ENCODE results near the gene INVS.
A peak's percentile ranks its signal among the peaks of the same experiment; 100 is the strongest.

Gene INVS

DNA sequence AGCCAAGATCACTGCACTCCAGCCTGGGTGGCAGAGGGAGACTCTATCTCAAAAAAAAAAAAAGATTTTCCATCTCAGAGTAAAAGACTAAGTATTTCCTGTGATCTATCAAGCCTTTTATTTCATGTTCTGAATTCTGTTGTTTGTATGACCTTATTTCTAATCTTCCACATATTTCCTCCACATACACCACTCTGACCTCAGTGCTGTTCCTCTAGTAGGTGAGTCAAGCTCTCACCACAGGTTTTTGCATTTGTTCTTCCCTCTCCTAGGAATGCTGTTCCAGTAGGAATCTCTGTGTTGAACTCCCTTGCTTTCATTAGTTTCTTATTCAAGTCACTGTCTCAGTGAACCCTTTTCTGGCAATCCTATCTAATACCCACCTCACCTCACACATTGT is 68.1 kb downstream of the INVS start:
- H3K27me3 ChIP-seq (replicated peaks; ENCODE audit: control insufficient read depth, insufficient read depth, low read length) = no peaks in the 10 kb centered on the region

DNA sequence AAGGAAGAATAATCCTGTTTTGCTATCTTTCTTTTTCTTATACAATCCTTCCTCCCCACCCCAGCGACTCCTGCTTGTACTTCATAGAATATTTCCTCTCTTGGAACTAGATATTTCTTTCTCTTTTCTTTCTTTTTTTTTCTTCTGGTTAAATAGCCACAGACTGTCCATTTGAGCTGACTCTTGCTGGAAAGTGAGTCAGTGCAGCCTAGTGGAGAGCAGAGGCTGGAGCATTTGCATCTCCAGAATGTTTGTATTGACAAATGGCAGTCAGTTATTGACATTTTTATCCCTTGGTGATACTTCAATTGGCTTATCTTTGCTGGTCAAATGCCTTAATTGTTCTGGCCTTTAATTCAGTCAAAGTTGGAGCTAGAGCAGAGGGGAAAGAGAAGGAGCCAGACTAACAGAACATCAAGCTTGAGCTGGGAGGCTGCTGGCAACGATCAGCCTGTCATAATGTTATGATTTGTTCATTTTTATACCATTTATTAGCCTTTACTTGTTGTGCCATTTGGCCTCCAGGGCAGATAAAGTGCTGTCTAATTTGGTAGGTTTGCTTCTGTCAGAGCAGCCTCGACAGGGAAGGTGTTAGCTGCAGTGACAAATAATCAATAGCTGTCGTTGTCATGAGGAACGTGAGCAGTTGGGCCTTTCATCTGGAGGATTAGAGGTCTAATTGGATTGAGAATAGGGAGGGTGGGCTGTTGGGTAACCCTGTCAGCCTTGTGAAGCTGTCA is 69.0 kb downstream of the INVS start:
- peak; percentile 15 for DNase-seq (ENCODE audit: low read depth)
- peaks cover 10% of the 10 kb centered on the region for H3K4me1 ChIP-seq (ENCODE audit: control insufficient read depth, insufficient read depth, low read length)
- no peaks in the 10 kb centered on the region for H3K27me3 ChIP-seq (replicated peaks; ENCODE audit: control insufficient read depth, insufficient read depth, low read length)
- H3K36me3 ChIP-seq (ENCODE audit: control insufficient read depth, insufficient read depth, low read length, severe bottlenecking) = no peaks in the 10 kb centered on the region
- no peaks in the 10 kb centered on the region for H3K9me3 ChIP-seq (ENCODE audit: control insufficient read depth, low read length)
- no peak overlapping the region for H3K4me3 ChIP-seq (ENCODE audit: low read length)
- H3K9ac ChIP-seq (ENCODE audit: low read length) = no peak overlapping the region

More for the DNA sequence above, 68.1 kb downstream of the INVS start:
- DNase-seq (ENCODE audit: low read depth) = no peak
- Histone ChIP-seq H3K9me3 (ENCODE audit: control insufficient read depth, low read length) (no peaks in the 10 kb centered on the region), H3K4me1 (ENCODE audit: control insufficient read depth, insufficient read depth, low read length) (peaks cover 10% of the 10 kb centered on the region), H3K4me3 (ENCODE audit: low read length) (no peak overlapping the region), H3K36me3 (ENCODE audit: control insufficient read depth, insufficient read depth, low read length, severe bottlenecking) (no peaks in the 10 kb centered on the region), H3K9ac (ENCODE audit: low read length) (no peak overlapping the region)

DNA sequence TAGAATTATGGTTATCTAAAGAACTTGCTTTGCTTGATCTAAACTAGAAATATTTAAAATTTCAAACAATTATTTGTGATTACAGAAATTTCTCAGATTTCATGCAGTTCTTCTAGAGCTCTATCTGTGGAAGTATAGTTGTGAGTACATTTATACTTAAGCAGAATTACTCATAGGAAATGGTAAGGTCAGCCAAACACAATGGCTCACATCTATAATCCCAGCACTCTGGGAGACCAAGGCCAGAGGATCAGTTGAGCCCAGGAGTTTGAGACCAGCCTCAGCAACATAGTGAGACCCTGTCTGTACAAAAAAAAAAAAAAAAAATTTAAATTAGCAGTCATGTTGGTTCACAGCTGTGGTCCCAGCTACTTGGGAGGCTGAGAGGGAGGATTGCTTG is 71.0 kb downstream of the INVS start:
- no peak overlapping the region for H3K4me3 ChIP-seq (ENCODE audit: low read length)
- H3K36me3 ChIP-seq (ENCODE audit: control insufficient read depth, insufficient read depth, low read length, severe bottlenecking) = no peaks in the 10 kb centered on the region
- no peaks in the 10 kb centered on the region for H3K9me3 ChIP-seq (ENCODE audit: control insufficient read depth, low read length)
- DNase-seq (ENCODE audit: low read depth) = no peak
- peaks cover 10% of the 10 kb centered on the region for H3K4me1 ChIP-seq (ENCODE audit: control insufficient read depth, insufficient read depth, low read length)
- H3K9ac ChIP-seq (ENCODE audit: low read length) = no peak overlapping the region
- H3K27me3 ChIP-seq (replicated peaks; ENCODE audit: control insufficient read depth, insufficient read depth, low read length) = no peaks in the 10 kb centered on the region

DNA sequence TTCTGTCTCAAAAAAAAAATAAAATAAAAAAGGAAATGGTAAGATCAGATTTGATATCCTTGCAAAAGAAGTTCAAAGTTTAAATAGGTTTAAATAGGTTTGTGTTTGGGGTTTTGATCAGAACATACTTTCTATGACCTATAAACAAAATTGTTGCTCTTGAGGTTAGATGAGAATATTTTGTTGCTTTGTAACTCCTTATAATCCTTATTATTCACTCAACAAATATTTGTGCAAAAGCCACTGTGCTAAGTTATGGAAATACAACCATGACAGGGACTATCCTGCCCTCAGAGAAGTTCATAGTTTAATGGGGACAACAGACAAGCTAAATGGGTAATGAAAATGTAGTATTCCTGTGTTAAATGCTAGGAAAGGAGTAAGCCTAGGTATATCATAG is 71.5 kb downstream of the INVS start:
- H3K4me1 ChIP-seq (ENCODE audit: control insufficient read depth, insufficient read depth, low read length) = peaks cover 10% of the 10 kb centered on the region
- no peaks in the 10 kb centered on the region for H3K9me3 ChIP-seq (ENCODE audit: control insufficient read depth, low read length)
- no peaks in the 10 kb centered on the region for H3K36me3 ChIP-seq (ENCODE audit: control insufficient read depth, insufficient read depth, low read length, severe bottlenecking)
- no peak overlapping the region for H3K9ac ChIP-seq (ENCODE audit: low read length)
- H3K4me3 ChIP-seq (ENCODE audit: low read length) = no peak overlapping the region
- peak; percentile 14 for DNase-seq (ENCODE audit: low read depth)
- H3K27me3 ChIP-seq (replicated peaks; ENCODE audit: control insufficient read depth, insufficient read depth, low read length) = no peaks in the 10 kb centered on the region

DNA sequence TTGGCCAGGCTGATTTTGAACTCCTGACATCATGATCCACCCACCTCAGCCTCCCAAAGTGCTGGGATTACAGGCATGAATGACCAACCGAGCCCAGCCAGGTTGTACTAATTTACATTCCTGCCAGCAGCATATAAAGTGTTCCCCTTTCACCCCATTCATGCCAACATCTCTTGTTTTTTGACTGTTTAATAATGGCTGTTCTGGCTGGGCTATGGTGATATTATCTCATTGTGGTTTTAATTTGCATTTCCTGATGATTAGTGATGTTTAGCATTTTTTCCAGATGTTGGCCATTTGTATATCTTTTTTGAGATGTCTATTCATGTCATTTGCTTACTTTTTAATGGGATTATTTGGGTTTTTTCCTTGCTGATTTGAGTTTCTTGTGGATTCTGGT is 87.3 kb downstream of the INVS start:
- Histone ChIP-seq H3K27me3 (replicated peaks; ENCODE audit: control insufficient read depth, insufficient read depth, low read length) (no peaks in the 10 kb centered on the region), H3K4me1 (ENCODE audit: control insufficient read depth, insufficient read depth, low read length) (no peaks in the 10 kb centered on the region), H3K36me3 (ENCODE audit: control insufficient read depth, insufficient read depth, low read length, severe bottlenecking) (no peaks in the 10 kb centered on the region), H3K9me3 (ENCODE audit: control insufficient read depth, low read length) (peaks cover 23% of the 10 kb centered on the region), H3K4me3 (ENCODE audit: low read length) (no peak overlapping the region), H3K9ac (ENCODE audit: low read length) (no peak overlapping the region)
- no peak for DNase-seq (ENCODE audit: low read depth)

DNA sequence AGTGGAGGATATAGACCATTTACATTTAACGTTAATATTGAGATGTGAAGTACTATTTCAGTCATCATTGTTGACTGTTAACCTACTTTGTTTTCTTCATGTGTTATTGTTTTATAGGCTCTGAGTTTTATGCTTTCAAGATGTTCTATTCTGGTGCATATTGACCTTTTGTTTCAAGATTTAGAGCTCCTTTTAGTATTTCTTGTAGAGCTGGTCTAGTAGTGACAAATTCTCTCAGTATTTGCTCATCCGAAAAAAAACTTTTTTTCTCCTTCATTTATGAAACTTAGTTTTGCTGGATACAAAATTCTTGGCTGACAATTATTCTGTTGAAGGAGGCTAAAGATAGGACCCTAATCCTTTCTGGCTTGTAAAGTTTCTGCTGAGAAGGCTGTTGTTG is 91.3 kb downstream of the INVS start:
- H3K27me3 ChIP-seq (replicated peaks; ENCODE audit: control insufficient read depth, insufficient read depth, low read length) = no peaks in the 10 kb centered on the region
- no peaks in the 10 kb centered on the region for H3K4me1 ChIP-seq (ENCODE audit: control insufficient read depth, insufficient read depth, low read length)
- no peaks in the 10 kb centered on the region for H3K36me3 ChIP-seq (ENCODE audit: control insufficient read depth, insufficient read depth, low read length, severe bottlenecking)
- H3K9me3 ChIP-seq (ENCODE audit: control insufficient read depth, low read length) = peaks cover 34% of the 10 kb centered on the region
- no peak overlapping the region for H3K9ac ChIP-seq (ENCODE audit: low read length)
- H3K4me3 ChIP-seq (ENCODE audit: low read length) = no peak overlapping the region
- DNase-seq (ENCODE audit: low read depth) = no peak

DNA sequence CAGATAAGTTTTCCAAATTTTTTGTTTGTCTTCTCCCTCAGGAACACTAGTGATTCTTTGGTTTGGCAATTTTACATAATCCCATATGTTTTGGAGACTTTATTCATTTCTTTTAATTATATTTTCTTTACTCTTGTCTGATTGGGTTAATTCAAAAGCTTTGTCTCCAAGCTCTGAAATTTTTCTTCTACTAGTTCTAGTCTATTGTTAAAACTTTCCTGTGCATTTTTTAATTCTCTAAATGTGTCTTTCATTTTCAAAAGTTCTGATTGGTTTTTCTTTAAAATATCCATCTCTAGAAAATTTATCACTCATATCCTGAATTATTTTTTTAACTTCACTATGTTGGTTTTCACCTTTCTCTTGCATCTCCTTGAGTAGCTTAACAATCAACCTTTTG is 92.2 kb downstream of the INVS start:
- DNase-seq (ENCODE audit: low read depth) = no peak
- Histone ChIP-seq H3K27me3 (replicated peaks; ENCODE audit: control insufficient read depth, insufficient read depth, low read length) (no peaks in the 10 kb centered on the region), H3K9me3 (ENCODE audit: control insufficient read depth, low read length) (peaks cover 34% of the 10 kb centered on the region), H3K9ac (ENCODE audit: low read length) (no peak overlapping the region), H3K4me3 (ENCODE audit: low read length) (no peak overlapping the region), H3K36me3 (ENCODE audit: control insufficient read depth, insufficient read depth, low read length, severe bottlenecking) (no peaks in the 10 kb centered on the region), H3K4me1 (ENCODE audit: control insufficient read depth, insufficient read depth, low read length) (no peaks in the 10 kb centered on the region)

DNA sequence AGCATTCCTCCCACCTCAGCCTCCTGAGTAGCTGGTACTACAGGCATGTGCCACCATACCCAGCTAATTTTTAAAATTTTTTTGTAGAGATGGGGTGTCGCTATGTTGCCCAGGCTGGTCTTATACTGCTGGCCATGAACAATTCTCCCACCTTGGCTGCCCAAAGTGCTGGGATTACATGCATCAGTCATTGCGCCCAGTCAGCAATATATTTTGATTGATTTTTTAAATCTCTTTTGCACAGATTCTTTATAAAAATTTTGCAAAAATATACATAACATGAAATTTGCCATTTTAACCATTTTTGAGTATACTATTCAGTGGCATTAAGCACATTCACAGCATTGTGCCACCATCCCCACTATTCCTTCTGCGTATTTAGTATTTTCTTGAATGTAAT is 94.0 kb downstream of the INVS start:
- no peaks in the 10 kb centered on the region for H3K36me3 ChIP-seq (ENCODE audit: control insufficient read depth, insufficient read depth, low read length, severe bottlenecking)
- H3K9me3 ChIP-seq (ENCODE audit: control insufficient read depth, low read length) = peaks cover 34% of the 10 kb centered on the region
- no peak for DNase-seq (ENCODE audit: low read depth)
- H3K9ac ChIP-seq (ENCODE audit: low read length) = no peak overlapping the region
- no peaks in the 10 kb centered on the region for H3K4me1 ChIP-seq (ENCODE audit: control insufficient read depth, insufficient read depth, low read length)
- H3K4me3 ChIP-seq (ENCODE audit: low read length) = no peak overlapping the region
- no peaks in the 10 kb centered on the region for H3K27me3 ChIP-seq (replicated peaks; ENCODE audit: control insufficient read depth, insufficient read depth, low read length)

DNA sequence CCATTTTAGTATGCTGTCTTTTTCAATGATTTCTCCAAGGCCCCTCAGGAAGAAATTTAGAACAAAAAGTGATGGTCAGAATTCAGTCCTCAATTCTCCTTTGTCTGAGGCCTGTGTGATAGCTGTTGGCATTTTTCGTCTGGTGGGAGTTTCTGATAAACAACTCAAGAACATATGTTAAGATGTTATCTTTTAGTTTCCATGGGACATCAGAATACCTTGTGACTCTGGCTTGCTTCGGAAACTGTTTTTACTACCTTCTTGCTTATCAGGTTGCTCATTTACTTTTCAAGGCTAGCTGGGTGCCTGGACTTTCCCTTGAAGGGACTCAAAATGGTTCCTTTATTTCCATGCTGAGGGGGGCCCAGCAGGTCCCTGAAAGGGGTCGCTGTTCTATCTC is 97.2 kb downstream of the INVS start:
- Histone ChIP-seq H3K36me3 (ENCODE audit: control insufficient read depth, insufficient read depth, low read length, severe bottlenecking) (no peaks in the 10 kb centered on the region), H3K9me3 (ENCODE audit: control insufficient read depth, low read length) (peaks cover 12% of the 10 kb centered on the region), H3K4me1 (ENCODE audit: control insufficient read depth, insufficient read depth, low read length) (no peaks in the 10 kb centered on the region), H3K4me3 (ENCODE audit: low read length) (no peak overlapping the region), H3K9ac (ENCODE audit: low read length) (no peak overlapping the region), H3K27me3 (replicated peaks; ENCODE audit: control insufficient read depth, insufficient read depth, low read length) (no peaks in the 10 kb centered on the region)
- no peak for DNase-seq (ENCODE audit: low read depth)

DNA sequence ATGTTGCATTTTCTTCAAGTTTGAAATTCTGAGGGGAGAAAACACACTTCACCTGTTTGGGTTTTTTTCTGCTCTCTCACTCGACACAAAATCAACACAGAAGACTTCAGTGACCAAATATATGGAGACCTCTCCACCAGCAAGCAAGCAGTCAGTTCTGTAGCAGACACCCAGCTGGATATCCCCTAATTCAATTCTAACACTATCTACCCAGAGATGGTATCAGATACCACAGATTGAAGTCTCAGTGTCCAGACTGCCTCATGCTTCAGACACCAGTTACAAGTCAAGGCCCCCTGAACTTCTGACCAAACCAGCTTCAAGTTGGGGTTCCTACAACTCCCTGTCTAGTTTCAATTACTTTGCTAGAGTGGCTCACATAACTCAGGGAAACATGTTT is 97.8 kb downstream of the INVS start:
- no peak for DNase-seq (ENCODE audit: low read depth)
- Histone ChIP-seq H3K9me3 (ENCODE audit: control insufficient read depth, low read length) (peaks cover 6% of the 10 kb centered on the region), H3K4me3 (ENCODE audit: low read length) (no peak overlapping the region), H3K27me3 (replicated peaks; ENCODE audit: control insufficient read depth, insufficient read depth, low read length) (no peaks in the 10 kb centered on the region), H3K9ac (ENCODE audit: low read length) (no peak overlapping the region), H3K4me1 (ENCODE audit: control insufficient read depth, insufficient read depth, low read length) (no peaks in the 10 kb centered on the region), H3K36me3 (ENCODE audit: control insufficient read depth, insufficient read depth, low read length, severe bottlenecking) (no peaks in the 10 kb centered on the region)

DNA sequence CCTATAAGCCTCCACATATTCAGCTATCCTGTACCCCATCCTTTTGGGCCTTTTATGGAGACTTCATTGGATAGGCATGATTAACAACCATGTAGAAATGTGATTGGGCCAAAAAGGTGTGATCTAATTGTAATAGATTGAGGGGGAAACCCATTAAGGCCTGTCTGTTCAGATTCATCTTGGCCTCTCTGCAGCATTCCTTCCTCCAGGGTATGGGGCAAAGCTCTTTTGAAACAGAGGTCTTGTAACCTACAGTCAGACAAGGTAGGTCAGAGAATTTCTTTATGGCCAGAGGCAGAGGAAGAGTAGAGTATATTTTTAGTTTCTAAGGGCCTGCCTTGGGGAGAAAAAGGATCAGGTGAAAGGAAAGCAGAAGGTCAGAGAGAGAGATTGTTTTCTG is 98.5 kb downstream of the INVS start:
- no peaks in the 10 kb centered on the region for H3K27me3 ChIP-seq (replicated peaks; ENCODE audit: control insufficient read depth, insufficient read depth, low read length)
- no peak overlapping the region for H3K4me3 ChIP-seq (ENCODE audit: low read length)
- no peak for DNase-seq (ENCODE audit: low read depth)
- no peaks in the 10 kb centered on the region for H3K4me1 ChIP-seq (ENCODE audit: control insufficient read depth, insufficient read depth, low read length)
- no peaks in the 10 kb centered on the region for H3K9me3 ChIP-seq (ENCODE audit: control insufficient read depth, low read length)
- H3K9ac ChIP-seq (ENCODE audit: low read length) = no peak overlapping the region
- no peaks in the 10 kb centered on the region for H3K36me3 ChIP-seq (ENCODE audit: control insufficient read depth, insufficient read depth, low read length, severe bottlenecking)

DNA sequence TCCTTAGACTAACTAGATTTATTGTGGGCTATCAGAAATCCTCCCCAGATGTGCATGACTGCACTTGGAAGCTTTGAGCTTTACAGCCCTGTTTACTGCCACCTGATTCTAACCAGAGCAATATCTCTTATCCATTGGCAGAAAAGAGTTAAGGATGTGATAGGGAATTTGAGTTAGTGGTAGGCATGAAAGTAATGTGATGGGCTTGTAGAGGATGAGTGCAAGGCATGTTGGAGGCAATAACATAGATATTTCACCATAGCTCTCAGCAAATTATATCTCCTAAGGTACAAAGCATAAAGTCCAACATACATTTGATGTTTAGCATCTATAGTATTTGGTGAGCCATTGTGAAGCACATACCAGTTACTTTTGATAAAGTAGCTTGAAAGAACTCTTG is 103.8 kb downstream of the INVS start:
- Histone ChIP-seq H3K27me3 (replicated peaks; ENCODE audit: control insufficient read depth, insufficient read depth, low read length) (no peaks in the 10 kb centered on the region), H3K9me3 (ENCODE audit: control insufficient read depth, low read length) (no peaks in the 10 kb centered on the region), H3K4me1 (ENCODE audit: control insufficient read depth, insufficient read depth, low read length) (no peaks in the 10 kb centered on the region), H3K36me3 (ENCODE audit: control insufficient read depth, insufficient read depth, low read length, severe bottlenecking) (no peaks in the 10 kb centered on the region), H3K9ac (ENCODE audit: low read length) (no peak overlapping the region), H3K4me3 (ENCODE audit: low read length) (no peak overlapping the region)
- no peak for DNase-seq (ENCODE audit: low read depth)
